ENCODE results near the gene PRSS38.

DNA sequence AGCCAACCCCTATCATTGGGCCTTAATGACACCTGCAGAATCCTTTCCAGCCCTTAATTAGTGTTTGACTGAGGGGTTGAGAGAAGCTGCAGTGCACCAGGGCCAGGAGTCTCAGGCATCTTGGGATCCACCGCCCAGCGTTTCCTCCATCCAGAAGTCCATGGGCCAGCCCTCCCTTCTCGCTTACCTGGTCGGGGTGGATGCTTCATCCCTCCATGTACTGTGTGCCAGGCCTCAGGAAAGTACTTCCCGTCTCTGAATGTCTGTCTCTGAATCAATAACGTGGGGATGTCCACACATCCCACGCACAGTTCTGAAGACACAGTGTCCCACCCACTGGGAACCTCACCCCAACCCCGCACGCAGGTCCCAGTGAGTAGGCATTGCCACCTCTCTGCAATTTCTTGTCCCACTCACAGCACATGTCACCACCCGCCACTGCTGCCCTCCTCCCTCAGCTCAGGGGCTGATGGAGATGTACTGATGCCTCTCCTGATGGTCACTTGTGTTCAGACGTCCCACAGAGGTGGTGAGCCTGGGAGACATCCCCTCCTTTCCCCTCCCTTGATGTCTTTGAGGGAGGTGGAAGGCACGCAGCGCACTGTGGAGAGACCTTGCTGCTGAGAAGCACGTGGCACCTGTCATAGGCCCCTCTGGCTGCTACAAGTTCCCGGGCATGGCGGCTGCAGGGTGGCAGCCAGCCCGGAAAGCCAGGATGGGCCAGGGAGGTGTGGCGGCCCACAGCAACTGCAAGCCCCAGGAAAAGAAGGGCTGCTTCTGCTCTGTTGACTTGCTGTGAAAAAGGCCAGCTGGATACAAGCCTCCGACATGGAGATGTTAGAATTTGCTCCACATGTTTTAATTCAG, 29.4 kb upstream of the PRSS38 start:
- TF ChIP-seq, protein P1, sequence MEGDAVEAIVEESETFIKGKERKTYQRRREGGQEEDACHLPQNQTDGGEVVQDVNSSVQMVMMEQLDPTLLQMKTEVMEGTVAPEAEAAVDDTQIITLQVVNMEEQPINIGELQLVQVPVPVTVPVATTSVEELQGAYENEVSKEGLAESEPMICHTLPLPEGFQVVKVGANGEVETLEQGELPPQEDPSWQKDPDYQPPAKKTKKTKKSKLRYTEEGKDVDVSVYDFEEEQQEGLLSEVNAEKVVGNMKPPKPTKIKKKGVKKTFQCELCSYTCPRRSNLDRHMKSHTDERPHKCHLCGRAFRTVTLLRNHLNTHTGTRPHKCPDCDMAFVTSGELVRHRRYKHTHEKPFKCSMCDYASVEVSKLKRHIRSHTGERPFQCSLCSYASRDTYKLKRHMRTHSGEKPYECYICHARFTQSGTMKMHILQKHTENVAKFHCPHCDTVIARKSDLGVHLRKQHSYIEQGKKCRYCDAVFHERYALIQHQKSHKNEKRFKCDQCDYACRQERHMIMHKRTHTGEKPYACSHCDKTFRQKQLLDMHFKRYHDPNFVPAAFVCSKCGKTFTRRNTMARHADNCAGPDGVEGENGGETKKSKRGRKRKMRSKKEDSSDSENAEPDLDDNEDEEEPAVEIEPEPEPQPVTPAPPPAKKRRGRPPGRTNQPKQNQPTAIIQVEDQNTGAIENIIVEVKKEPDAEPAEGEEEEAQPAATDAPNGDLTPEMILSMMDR (optimal IDR thresholded peaks at IDR 0.05 in 1 of 3, IDR thresholded peaks at IDR 0.05 in 1 of 3, conservative IDR thresholded peaks at IDR 0.05 in 1 of 3; ENCODE audit: extremely low read depth in 1 of 3, insufficient read depth in 2 of 3, low read length in 3 of 3), result no peak
- no peak for TF ChIP-seq EZH2 (IDR thresholded peaks at IDR 0.05; ENCODE audit: low read length)
